Left ventricle myocardium superior (tissue), 1 donor: ENCODE results near the gene NKD1. TPM values are rescaled to one million over a fixed set of nuclear protein-coding genes. Genes with fewer than 3 reads are reported as not detected.

Experiments
- ATAC-seq: fragments of 200-7000 bp; cut with Tn5 transposase; one replicate; pipeline ENCODE4 v1.9.1; 2020; ENCODE audit warnings: mild to moderate bottlenecking, moderate library complexity
- DNase-seq: peaks from one replicate; pipeline ENCODE4 v3.0.0-alpha.2; 2020
- intact Hi-C: fragments of 100-400 bp; cut with micrococcal nuclease; formaldehyde crosslinking; loops from one replicate; pipeline ENCODE4 v1.11.0; 2022
- total RNA-seq: library from RNA; stranded (reverse); fragmentation: NEBNext Ultra II Directional; extraction: Animal tissue kit (Norgen Biotek cat#: 25700); gene quantifications from one replicate; pipeline ENCODE4 v1.2.1, GENCODE V29; 2021
- donor health status: DM: no; HTN: yes; CAD: no; lungs with severe emphysema.

The NKD1 gene
- total RNA-seq, 1 donor from 2014 or later = 0.59 TPM

GRCh38 chr16:50519001-50519400 is 29.2 kb upstream of the NKD1 start:
- DNase-seq = no peak

GRCh38 chr16:50519602-50520001 is 28.6 kb upstream of the NKD1 start:
- no peak for DNase-seq
- intact Hi-C loops = no loop called here
- ATAC-seq = no peak

More at GRCh38 chr16:50519001-50519400, 29.2 kb upstream of the NKD1 start:
- intact Hi-C loops = no loop called here
- no peak for ATAC-seq

- ATAC-seq = no peak
- DNase-seq = no peak
- intact Hi-C loops = no loop called here
Observed at GRCh38 chr16:50520451-50521245, 27.5 kb upstream of the NKD1 start.

- ATAC-seq = no peak
- intact Hi-C loops = no loop called here
- DNase-seq = no peak
Observed at GRCh38 chr16:50521246-50521900, 26.8 kb upstream of the NKD1 start.

GRCh38 chr16:50522324-50522723 is 25.9 kb upstream of the NKD1 start:
- ATAC-seq (no peak), DNase-seq (no peak)
- intact Hi-C loops = no loop called here

DNA sequence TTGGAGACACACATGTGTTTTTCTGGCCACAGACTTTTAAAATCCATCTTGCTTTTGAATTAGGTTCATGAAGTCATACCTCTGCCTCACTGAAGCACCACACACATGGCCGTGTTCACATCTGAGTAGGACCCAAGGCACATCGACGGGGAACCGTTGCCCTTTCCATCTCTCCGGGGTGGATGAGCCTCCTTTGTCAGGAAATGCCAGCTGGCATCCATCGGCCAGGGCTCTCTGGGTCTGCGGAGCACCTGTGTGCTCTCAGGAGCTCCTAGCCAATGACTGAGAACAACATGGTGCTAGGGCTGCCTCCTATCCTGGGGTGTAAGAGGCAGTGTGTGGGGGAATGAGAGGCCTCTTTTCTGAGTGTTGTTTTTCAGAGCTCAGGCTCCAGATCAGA is 24.5 kb upstream of the NKD1 start:
- ATAC-seq = no peak
- DNase-seq = no peak
- intact Hi-C loops = no loop called here

DNA sequence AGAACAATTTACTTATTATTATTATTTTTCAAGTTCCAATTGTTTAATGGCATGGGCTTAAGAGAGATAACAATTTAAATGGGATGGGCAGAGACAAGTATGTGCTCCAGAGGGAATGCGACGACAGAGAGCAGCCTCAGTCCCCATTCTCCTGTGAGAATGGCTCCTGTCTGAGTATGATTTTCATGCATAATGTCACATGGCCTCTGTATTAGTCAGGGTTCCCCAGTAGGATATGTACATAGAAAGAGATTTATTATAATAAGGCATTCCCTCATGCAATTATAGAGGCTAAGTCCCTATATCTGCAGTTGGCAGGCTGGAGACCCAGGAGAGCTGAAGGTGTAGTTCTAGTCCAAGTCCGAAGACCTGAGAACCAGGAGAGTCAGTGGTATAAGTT is 22.9 kb upstream of the NKD1 start:
- ATAC-seq (no peak), DNase-seq (no peak)
- intact Hi-C loops = no loop called here

GRCh38 chr16:50525716-50526115 is 22.5 kb upstream of the NKD1 start:
- DNase-seq (no peak), ATAC-seq (no peak)
- intact Hi-C loops = no loop called here

GRCh38 chr16:50526249-50526648 is 21.9 kb upstream of the NKD1 start:
- intact Hi-C loops = no loop called here
- DNase-seq (no peak), ATAC-seq (no peak)

- ATAC-seq = no peak
- intact Hi-C loops = no loop called here
- DNase-seq = no peak
Observed at GRCh38 chr16:50526796-50527195, 21.4 kb upstream of the NKD1 start.

DNA sequence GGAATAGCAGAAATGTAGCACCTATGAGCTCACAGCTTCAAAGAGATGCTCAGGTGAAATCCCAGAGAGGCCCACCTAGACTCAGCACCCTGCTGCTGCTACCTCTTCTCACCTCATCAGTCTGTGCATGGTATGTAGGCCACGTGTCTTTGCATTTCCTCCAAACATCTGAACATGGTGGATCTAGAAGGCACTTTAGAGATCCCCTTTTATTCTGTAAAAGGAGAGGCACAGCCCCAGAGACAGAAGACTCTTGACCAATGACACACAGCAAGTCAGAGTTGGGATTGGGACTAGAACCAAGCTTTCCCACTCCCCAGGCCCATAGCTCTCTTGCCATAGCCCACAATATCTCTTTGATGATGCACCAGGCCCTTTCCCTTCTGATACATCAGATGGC is 19.4 kb upstream of the NKD1 start:
- ATAC-seq (no peak), DNase-seq (no peak)
- intact Hi-C loops = no loop called here

DNA sequence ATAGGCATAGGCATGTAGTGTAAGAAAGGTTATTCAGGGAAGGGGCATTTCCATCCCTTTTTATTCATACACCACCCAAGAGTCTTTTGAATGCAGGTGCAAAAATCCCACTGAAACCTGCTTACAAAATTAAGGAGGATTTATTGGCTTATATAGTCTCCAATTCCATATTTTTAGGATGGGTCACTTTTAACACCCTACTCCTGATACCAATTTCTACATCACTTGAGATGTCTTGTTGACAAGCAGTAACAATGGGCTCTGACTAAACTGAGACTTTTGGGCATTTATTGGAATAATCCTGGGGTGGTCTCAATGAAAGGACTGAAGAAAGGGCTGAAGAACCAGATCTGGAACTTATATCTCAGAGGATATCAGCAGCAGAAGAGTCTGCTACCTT is 18.9 kb upstream of the NKD1 start:
- intact Hi-C loops = no loop called here
- DNase-seq (no peak), ATAC-seq (no peak)

DNA sequence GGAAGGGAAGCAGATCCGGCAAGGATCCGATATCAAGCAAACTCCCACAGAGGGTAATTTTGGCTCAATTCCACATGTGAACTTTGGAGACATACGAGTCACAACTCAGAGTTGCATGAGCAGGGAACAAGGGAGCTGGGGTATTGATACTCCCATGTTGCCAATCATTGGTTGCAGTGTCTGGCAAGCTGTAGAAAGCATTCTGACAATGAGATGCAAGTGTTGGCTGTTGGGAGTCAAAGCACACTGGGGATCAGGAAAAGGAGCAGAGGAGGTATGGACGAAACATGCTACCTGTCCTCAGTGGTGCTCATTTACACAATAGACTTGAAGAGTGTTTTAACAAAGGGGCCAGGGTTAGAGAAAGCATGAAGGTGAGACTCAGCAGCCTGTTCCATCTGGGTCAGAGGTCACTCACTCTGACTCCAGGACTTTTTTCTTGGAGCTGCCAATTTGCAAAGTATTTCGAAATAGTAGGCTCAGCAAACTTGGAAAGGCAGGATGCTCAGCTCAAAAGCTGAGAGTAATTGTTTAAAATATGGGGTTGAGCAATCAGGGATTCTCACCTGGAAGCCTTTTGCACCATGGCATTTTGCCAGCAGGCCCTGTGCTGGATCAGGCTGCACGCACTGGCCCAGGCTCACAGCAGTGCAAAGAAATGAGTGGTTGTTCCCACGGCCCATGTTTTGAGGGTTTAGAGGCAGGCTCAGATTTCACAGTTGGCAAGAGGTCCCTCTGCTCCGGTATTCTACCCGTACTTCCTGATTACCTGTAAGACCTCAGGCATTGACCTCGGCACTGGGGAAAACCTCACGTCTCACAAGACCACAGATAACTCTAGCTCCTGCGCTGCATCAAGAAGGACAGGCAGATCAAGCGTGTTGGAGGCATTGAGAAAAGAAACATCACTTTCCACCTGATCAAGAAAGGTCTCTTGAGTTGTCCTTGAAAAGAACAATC is 17.6 kb upstream of the NKD1 start:
- ATAC-seq (no peak), DNase-seq (no peak)
- intact Hi-C loops = no loop called here

GRCh38 chr16:50531359-50531758 is 16.8 kb upstream of the NKD1 start:
- no peak for ATAC-seq
- no peak for DNase-seq
- intact Hi-C loops = no loop called here

GRCh38 chr16:50531901-50532300 is 16.3 kb upstream of the NKD1 start:
- DNase-seq = no peak
- intact Hi-C loops = no loop called here
- no peak for ATAC-seq

DNA sequence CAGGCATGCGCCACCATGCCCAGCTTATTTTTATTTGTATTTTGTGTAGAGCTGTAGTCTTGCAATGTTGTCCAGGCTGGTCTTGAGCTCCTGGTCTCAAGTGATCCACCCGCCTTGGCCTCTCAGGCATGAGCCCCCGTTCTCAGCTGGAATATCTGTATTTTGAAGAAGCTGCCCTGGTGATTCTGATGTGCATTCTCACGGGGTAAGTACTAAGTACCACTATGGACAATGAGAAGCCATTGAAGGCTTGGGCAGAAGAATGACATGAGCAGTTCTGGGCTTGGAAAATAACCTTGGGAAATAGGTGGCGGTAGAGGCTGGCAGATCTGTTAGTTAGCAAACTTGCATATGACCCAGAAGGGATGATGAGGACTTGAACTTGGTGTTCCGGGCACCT is 15.6 kb upstream of the NKD1 start:
- intact Hi-C loops = no loop called here
- ATAC-seq = no peak
- no peak for DNase-seq

- no peak for DNase-seq
- intact Hi-C loops = no loop called here
- no peak for ATAC-seq
Observed at GRCh38 chr16:50533317-50533716, 14.9 kb upstream of the NKD1 start.

DNA sequence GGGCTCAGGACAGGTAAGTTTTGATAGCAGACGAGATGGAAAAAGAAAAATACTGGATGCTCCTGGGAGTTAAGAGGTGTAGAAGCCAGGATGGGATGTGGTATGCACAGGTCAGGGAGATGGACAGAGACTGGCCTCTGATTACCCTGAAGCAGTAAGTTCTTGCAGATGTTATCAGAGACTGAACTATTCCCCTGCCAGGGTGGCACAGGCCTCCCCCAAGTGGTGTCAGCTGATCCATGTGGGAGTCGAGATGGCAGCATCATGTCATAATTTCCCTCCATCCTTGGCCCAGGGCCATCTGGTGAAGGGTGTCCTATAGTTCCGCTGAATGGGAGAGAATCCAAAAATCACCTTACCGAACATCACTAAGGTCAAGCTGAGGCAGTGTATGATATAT is 14.1 kb upstream of the NKD1 start:
- intact Hi-C loops = no loop called here
- no peak for ATAC-seq
- no peak for DNase-seq

- intact Hi-C loops = no loop called here
- DNase-seq (no peak), ATAC-seq (no peak)
Observed at GRCh38 chr16:50534556-50534955, 13.6 kb upstream of the NKD1 start.

GRCh38 chr16:50534958-50535357 is 13.2 kb upstream of the NKD1 start:
- ATAC-seq = no peak
- DNase-seq = no peak

More at GRCh38 chr16:50534958-50535357, 13.2 kb upstream of the NKD1 start:
- intact Hi-C loops = no loop called here
